Measurements from ENCODE around the gene PRPF19.

- no peak for TF ChIP-seq CREB1 (IDR thresholded peaks at IDR 0.05; ENCODE audit: low read depth)
- no peak for TF ChIP-seq CTCF (IDR thresholded peaks at IDR 0.05 in 2 of 3, conservative IDR thresholded peaks at IDR 0.05 in 1 of 3; ENCODE audit: control insufficient read depth in 2 of 3, extremely low read depth in 1 of 3, insufficient read depth in 1 of 3, low read depth in 3 of 3, low read length in 3 of 3)
- no peak for TF ChIP-seq EZH2 (IDR thresholded peaks at IDR 0.05; ENCODE audit: borderline replicate concordance, control insufficient read depth, low read depth, low read length)
These were observed 40.3 kb upstream of the PRPF19 start for GRCh38 chr11:60946601-60947264.

Measured in GM12878 (cell line).